AG09319 (cell line): ENCODE measurements around the gene VWCE.

Experiments
- DNase-seq: peaks from one replicate; pipeline ENCODE4 v3.0.0-alpha.2; 2010; ENCODE audit warnings: low read depth; ENCODE audit errors: extremely low read depth
- CTCF ChIP-seq: IDR thresholded peaks from 2 replicates; pipeline ENCODE4 v1.5.1; 2011; ENCODE audit warnings: low read depth, mild to moderate bottlenecking, inconsistent platforms, low read length, moderate library complexity

The VWCE gene

GRCh38 chr11:61338783-61339489 is 43.8 kb upstream of the VWCE start:
- no peak for TF ChIP-seq CTCF
- DNase-seq, result no peak

GRCh38 chr11:61337706-61338470 is 42.8 kb upstream of the VWCE start:
- TF ChIP-seq CTCF, result no peak
- no peak for DNase-seq

GRCh38 chr11:61336171-61336935 is 41.2 kb upstream of the VWCE start:
- DNase-seq, result peak; percentile 44

GRCh38 chr11:61335355-61335710 is 40.2 kb upstream of the VWCE start:
- no peak for DNase-seq
- TF ChIP-seq CTCF, result no peak

More at GRCh38 chr11:61336171-61336935, 41.2 kb upstream of the VWCE start:
- TF ChIP-seq CTCF, result no peak; the same call in none of the 2 replicates

GRCh38 chr11:61334434-61335354 is 39.6 kb upstream of the VWCE start:
- TF ChIP-seq CTCF, result no peak
- no peak for DNase-seq

GRCh38 chr11:61333550-61334433 is 38.7 kb upstream of the VWCE start:
- DNase-seq, result no peak
- no peak for TF ChIP-seq CTCF
